SIG-M5 treated with dmso at 0.1 percent for 504 hours (cell line): ENCODE measurements around the gene LTO1.
"Not testable (repeated sequence)": the region's sequence is repeated elsewhere in the genome, so short reads cannot be mapped to it uniquely, and the experiment has no call there.

Experiments used
- DNase-seq: peaks from one replicate; lab custom pipeline; 2025; ENCODE audit not compliant: unreplicated experiment; lab: John Stamatoyannopoulos, UW

The LTO1 gene

DNA sequence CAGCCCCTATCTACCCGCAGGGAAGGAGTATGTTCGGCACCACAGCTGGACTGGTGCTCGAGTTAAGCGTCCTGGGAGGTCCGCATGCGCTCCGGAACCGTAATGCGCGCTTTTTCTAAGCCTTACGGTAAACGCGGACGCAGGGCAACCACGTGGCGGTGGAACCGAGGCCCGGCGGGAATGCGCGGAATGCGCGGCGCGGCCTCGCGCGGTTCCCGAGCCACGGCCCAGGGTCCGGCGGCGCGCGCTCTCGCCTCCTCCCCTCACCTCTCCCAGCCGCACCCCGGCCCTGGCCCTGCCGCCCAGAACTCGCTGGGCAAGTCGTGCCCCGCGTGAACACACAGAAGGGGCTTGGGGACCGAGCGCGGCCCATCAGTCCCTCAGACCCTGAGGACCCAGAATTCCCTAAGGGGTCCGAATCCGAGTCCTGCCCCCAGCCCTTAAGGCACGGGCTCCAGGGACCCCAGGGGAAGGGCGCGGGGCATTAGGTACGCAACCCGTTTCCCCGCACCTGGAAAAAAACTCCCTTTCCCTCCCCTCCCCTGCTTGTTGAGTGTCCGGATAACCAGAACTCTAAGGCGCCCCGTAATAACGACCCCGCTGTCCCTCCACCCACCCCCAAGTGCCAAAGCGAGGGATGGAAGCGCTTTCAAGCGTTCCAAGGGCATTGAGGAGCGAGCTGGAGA, 38.5 kb downstream of the LTO1 start:
- no peak for DNase-seq

DNA sequence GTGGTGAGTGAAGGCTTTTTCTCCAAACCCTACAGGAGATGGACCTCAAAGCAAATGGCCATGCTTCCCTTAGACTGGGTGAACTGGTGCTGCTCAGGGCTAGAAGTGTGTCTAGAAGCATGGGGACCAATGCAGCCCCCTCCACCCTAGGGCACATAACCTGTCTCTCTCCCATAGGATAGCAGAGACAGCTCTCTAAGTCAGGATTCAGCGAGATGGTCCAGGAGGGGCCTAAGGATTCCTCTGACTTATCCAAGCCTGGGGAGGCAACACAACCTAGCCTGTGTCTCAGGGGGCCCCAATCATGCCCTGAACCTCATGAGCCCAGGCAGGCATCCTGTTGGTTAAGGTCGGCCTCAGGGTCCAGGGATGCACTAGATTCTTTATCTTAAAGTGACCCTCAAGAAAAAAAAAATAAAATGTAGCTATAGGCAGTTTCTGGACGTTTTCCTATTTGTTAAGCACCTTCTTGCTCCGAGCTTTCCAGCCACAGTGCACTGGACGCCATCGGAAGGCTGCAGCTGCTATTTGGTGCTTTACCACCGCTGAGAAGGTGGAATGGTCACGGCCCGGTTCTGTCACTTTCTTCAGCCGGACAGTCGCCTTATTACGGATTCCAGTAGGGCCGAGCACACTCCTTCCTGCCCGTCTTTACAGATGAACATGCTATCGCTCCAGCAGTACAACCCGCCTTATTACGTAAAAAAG, 39.2 kb downstream of the LTO1 start:
- no peak for DNase-seq

DNA sequence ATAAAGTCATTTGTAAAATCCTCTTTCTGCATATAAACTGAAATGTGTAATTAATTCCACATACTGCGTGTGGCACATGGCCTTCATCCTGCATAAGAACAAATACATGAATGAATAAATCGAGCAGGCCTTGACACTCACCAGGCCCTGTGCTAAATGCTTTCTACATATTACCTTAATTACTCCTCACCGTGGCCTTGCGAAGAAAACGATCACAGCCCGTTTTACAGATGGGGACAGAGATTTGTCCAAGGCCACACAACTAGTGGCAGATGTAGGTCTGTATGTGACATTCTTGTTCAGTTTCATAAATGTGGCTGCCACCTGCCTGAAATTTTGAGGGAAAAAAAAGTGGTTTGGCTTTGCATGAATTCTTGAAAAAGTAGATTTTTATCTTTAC, 40.0 kb downstream of the LTO1 start:
- no peak for DNase-seq

DNA sequence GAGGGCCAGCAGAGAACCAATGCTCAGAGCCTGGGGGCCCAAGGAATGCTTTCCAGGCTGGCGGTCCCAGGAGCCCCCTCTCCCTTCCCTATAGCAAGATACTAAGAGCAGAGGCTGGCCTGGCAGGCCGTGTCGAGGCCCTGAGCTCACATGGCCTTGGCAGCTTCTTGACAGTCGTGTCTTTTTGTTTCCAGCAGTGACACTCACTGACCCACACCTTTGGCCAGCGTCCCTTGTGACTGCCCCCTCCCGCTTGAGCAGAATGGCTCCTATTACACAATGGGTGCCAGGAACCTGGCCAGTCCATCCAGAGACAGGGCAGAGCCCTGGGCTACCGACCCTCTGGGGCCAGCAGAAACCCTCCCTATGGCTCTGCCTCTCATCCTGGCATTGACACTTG, 40.6 kb downstream of the LTO1 start:
- no peak for DNase-seq

DNA sequence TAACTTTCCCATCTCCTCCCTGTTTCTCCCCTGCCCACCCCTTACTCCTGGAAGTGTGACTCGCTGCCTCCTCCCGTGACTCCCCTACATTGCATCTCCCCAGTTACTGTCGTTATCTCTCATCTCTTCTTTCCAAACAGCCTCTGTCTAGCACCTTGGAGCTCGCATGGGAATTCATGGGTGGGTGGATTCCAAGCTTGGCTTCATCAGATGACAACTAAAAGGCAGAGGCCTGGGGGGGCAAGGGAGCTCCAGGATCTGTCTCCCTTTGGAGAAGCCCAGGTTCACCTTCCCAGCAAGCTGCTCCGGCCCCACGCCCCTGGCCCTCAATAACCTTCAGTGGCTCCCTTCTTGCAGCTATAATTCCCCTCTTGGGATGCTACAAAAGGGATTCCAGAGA, 41.1 kb downstream of the LTO1 start:
- no peak for DNase-seq

DNA sequence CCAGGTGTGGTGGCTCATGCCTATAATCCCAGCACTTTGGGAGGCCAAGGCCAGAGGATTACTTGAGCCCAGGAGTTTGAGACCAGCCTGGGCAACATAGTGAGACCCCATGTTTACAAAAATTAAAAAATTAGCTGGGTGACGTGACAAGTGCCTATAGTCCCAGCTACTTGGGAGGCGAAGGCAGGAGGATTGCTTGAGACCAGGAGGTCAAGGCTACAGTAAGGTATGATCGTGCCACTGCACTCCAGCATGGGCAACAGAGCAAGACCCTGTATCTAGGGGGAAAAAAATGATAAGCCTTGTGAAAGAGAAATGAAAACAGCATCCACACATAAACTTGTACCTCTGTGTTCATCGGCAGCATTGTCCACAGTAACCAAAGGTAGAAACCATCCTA, 42.3 kb downstream of the LTO1 start:
- DNase-seq, result no peak

DNA sequence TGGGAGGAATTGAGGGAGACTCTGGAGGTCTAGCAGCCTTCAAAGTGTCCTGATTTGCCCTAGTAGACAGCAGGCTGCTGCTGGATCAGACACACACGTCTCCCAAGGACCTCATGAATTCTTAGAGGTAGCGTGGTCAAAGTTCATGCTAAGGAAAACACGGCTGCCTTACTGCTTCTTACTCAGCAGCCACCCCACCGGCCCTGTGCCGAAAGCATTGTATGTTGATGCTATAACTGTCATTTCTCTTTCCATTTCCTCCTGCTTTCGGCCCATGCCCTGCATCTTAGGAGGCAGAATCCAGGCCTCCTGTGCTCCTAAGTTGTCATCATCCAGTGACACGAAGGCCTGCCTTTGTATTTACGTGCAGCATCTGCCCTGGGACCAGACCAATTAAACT, 44.7 kb downstream of the LTO1 start:
- no peak for DNase-seq

DNA sequence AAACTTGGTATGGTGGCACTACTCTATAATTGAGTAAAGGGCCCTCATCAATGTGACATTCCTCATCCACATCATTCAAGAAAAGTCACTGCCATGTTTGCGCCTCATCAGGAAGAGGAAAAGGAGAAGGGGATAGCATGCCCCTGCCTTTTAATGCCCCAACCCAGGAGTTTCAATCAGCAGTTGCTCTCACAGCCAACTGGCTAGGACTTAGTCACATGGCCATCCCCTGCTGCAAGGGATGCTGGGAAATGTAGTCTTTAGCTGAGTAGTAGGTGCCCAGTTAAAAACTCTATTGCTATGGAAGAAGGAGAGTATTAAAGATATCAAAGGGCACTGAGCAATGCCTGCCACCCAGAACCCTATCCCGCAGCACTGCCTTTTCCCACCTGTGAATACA, 45.1 kb downstream of the LTO1 start:
- DNase-seq, result no peak

DNA sequence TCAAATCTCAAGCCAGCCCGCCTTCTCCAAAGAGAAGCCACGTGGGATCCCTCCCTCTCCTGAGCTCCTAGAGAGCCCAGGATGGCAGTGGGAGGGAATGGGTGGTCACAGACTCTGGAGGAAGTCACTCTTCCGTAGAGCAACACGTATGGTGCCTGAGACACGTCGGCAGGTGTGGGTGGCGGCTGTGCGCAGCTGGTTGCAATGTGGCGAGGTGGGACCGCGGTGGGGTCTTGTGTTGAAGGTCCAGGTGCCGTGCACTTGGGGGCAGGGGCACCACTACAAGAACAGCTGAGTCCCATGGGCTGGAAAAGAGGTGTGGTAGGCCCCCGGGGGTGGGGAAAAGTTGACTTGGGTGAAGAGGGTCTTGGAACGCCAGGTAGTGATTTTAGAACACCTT, 47.6 kb downstream of the LTO1 start:
- no peak for DNase-seq

DNA sequence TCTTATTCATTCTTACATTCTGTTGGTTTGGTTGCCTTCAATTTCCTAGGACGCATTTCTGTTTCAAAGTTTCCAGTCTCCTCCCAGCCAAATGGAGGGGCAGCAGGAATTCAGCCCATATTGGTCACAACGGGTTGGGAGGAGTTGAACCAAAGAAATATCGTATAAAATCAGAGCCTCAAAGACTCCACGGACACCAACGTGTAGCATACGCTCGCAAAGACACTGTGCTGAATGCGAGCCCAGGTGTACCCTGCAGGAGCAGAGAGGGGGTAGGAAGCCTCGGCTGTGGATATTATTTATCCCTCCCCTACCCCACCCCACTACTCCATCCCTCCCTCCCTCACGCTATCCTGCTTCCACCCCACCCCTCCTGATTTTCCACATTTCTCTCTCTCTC, 49.7 kb downstream of the LTO1 start:
- no peak for DNase-seq

DNA sequence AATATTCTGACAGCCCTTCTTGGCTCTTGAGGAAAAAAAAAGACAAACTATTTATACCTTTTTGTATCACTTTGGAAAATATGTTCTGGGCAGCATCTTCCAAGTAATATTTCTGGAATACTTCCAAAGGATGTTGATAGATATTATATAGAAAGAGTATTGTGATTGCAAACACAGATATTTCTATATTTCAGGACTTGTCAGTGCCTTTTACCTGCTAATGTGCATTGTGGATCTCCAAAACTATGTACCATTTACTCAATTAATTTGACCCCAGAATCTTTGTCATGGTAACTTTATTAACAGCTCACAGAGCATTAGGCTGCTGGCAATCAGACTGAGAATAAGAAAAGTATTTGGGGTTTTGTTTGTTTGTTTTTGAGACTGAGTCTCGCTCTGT, 50.9 kb downstream of the LTO1 start:
- no peak for DNase-seq

DNA sequence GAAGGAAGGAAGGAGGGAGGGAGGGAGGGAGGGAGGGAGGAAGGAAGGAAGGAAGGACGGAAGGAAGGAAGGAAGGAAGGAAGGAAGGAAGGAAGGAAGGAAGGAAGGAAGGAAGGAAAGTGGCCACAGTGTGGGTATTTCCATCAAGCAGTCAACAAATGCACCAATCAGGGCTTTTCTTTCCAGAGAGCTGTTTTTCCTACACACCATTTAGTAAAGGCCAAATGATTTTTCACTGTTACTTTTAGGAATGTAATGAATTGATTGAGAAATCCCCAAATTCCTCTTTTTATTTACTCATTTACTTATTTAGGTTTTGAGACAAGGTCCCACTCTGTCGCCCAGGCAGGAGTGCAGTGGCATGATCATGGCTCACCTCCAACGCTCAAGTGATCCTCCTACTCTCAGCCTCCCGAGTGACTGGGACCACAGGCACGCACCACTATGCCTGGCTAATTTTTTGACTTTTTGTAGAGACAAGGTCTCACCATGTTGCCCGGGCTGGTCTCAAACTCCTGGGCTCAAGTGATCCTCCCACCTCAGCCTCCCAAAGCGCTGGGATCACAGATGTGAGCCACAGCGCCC, 53.0 kb downstream of the LTO1 start:
- not testable (repeated sequence) for DNase-seq

DNA sequence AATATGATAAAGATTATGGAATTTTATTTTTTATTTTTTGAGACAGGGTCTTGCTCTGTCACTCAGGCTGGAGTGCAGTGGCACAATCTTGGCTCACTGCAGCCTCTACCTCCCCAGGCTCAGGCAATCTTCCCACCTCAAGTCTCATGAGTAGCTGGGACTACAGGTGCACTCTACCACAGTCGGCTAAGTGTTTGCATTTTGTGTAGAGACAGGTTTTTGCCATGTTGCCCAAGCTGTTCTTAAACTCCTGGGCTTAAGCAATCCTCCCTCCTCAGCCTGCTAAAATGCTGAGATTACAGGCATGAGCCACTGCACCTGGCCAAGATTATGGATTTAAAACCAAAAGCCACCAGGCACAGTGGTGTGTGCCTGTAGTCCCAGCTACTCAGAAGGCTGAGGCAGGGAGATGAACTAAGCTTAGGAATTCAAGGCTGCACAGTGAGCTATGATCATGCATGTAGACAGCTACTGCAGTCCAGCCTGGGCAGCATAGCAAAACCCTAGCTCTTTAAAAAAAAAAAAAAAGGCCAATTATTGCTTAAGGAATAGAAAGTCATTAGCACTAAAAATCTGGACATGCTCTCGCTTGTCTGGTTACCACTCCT, 54.4 kb downstream of the LTO1 start:
- DNase-seq, result no peak

DNA sequence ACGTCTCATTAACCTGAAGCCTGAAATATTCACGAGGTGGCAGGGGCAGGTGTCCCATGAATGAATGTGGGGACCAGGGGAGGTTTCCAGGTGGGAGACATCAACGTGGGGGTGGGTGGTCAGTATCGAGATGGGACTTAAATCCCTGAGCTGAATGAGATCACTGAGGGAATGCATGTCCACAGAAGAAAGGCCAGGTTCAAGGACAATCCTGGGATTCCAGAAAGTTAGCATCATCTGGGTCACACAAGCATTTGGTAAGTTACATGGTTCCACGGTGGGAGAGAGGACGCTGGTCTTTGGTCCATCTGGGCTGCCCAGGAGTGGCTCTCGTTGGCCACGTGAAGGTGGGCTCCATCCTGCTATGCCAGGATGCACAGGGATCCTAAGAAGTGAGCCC, 56.9 kb downstream of the LTO1 start:
- no peak for DNase-seq

DNA sequence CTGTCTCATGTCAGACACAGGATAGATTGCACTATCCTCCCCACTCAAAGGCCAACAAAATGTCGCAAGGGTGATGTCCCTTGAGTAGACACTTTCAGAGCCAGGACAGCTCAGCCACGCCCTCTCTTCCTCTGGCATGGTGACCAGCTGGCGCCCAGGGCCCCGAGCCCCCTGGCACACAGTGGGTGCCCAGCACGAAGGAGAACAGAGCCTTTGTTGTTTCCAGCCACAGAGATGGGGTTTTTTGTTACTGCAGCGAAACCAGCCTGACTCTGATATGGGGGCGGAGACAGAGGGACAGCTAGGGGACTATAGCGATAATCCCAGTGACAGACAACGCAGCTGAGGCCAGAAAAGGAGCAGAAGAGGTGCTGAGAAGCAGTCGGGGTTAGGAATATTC, 57.5 kb downstream of the LTO1 start:
- DNase-seq, result no peak

DNA sequence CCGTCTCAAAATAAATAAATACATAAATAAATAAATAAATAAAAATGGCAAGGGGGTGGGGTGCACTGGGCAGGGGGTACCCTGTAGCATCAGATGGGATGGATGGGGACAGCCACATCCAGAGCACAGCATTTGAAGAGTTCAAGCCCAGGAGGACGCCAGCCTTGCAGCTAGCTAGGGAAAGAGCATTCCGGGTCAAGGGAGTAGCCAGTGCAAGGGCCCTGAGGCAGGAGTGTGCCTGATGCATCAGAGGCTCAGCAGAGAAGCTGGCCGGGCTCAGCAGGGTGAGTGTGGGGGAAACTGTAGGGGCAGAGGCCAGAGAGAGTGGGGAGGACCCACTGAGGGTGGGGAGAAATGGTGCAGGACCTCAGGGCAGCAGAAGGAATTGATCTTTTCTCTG, 57.9 kb downstream of the LTO1 start:
- DNase-seq, result no peak
